Ectodermal cell (in vitro differentiated cells): Measurements from ENCODE around the gene KCNIP2.

Experiments
- H3K27ac ChIP-seq: 2 replicates; pipeline ENCODE4 v1.7.0; 2013; ENCODE audit warnings: mild to moderate bottlenecking, low read depth, low read length; ENCODE audit not compliant: insufficient read depth, poor library complexity, severe bottlenecking
- H3K27me3 ChIP-seq: 2 replicates; pipeline ENCODE4 v1.7.0; 2013; ENCODE audit warnings: mild to moderate bottlenecking, low read length; ENCODE audit not compliant: insufficient read depth, control insufficient read depth, poor library complexity, severe bottlenecking
- H3K36me3 ChIP-seq: one replicate; pipeline ENCODE4 v1.7.0; 2013; ENCODE audit warnings: low read length; ENCODE audit not compliant: control insufficient read depth, insufficient read depth
- H3K4me1 ChIP-seq: one replicate; pipeline ENCODE4 v1.7.0; 2013; ENCODE audit warnings: low read length; ENCODE audit not compliant: control insufficient read depth, insufficient read depth
- H3K4me3 ChIP-seq: 2 replicates; pipeline ENCODE4 v1.7.0; 2013; ENCODE audit warnings: low read depth, low read length, control low read depth; ENCODE audit not compliant: insufficient read depth
- H3K9me3 ChIP-seq: 2 replicates; pipeline ENCODE4 v1.7.0; 2013; ENCODE audit warnings: mild to moderate bottlenecking, low read length, moderate library complexity; ENCODE audit not compliant: control insufficient read depth
- WGBS, 2 experiments: methylation state at CpG; one replicate each; pipeline ENCODE4 v1.1.7; 2013; ENCODE audit warnings: missing lambda C conversion rate in 2 of 2; 5-methylcytosine and 5-hydroxymethylcytosine counted together

The KCNIP2 gene

DNA sequence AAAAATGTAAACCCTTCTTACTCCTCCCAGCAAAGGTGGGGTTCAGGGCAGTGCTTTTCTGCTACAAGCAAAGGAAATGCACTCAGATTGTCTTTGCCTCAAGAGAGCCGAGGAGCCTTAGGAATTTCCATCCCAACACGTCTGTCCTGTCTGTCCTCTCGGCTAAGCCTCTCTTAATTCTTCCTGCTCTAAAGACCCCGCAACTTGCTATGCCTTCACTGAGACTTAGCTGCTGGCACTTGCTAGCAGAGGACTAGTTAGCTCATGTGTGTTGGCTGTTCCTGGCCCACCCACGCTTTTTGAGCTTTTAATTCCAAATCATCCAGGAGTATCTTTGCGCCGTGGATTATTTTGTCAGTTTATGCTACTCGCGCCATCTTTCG, 59.9 kb downstream of the KCNIP2 start:
- H3K27ac ChIP-seq: peak overlapping the region; percentile 52

DNA sequence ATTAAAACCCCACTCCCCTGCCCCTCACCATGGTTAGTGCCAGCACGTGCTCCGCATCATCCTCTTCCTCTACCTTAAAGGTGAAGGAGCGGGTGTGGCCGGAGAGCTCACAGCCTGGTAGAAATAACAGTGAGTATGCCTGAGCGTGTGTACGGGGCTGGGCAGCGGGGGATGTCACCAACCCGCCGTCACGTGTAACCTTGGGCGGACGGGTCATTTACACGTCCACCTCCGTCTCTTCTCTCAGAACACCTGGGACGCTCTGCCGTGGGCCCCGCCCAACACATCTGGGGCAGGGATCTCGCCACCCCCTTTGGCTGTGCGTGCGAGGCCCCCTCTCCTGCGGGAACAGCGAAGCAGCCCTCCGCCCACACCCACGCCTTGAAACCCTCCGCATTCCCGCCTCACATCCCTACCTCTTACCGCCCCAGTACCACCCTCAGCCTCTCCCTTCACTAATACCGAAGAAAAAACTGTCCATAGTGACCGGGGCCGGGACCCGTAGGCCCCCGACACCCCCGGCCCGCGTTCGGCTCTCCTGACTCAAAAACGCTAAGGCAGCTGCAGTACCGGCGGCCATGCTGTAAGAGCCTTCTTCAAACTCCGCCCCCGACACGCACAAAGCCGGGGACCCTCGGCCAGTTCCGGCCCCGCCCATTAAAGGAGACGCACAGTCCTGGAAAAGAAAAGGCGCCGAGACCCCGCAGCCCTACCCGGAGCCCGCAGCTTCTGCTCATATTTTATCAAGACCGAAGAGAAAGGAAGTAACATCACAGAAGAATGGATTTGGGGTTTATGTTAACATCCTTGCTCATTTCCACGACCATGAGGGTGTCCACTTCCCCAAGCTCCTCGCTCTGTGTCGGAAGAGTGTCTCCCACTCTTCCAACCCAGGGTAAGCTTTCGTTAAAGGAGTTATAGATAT, 60.5 kb downstream of the KCNIP2 start, which contains the start of gene NPM3:
Gene NPM3 (minus strand): TSS at position 636 of the 925 bp plus-strand sequence. CDS start 56 bp downstream, at position 580.
- WGBS, 2 experiments: 1 to 2% methylated on average over 54 to 56 of the region's 57 CpGs

More for the DNA sequence above, 59.9 kb downstream of the KCNIP2 start:
- H3K4me3 ChIP-seq: peak overlapping the region; percentile 89
- peaks cover 18% of the 10 kb centered on the region for H3K27me3 ChIP-seq
- no peaks in the 10 kb centered on the region for H3K9me3 ChIP-seq
- peaks cover 27% of the 10 kb centered on the region for H3K4me1 ChIP-seq
- H3K36me3 ChIP-seq: peaks cover 21% of the 10 kb centered on the region
- 66 to 67% methylated on average over 10 of the region's 10 CpGs for WGBS, 2 experiments

DNA sequence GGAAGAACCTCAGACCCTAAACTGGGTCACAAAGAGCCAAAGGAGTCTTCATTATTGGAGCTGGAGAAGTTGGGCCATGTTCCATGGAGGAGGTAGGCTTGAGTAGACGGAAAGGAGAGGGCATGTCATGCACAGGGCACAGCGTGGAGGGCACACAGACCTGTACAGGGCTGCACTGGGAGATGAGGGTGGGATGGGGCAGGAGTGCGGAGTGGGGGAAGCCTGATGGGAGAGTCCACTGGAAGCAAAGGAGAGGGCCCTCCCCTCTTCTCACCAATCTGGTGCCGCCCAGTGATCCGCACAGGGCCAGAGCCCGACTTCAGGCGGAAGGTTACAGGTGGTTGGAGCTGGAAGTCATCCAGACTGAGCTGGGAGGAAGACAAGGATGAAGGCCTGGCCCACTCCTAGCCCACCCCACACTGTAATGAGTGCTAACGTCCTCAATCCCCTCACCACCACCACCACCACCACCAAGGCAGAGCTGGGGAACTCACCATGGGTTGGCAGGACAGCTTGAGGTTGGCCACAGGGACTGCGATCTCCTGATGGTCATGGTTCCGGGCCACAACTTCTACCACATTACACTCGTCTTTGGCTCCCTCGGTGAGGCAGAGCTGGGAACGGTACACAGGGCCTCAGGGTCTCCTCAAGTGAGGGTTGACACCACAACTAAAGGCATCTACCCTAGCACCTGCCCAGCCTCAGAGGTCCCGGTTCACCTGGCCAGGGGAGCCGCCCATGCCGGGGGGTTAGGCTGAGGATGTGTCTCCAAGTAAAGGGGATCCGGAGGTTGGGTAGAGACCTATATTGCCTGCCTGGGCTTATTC, 61.4 kb downstream of the KCNIP2 start:
- peaks cover 33% of the 10 kb centered on the region for H3K27me3 ChIP-seq
- H3K4me1 ChIP-seq: peaks cover 34% of the 10 kb centered on the region
- peaks cover 15% of the 10 kb centered on the region for H3K36me3 ChIP-seq
- WGBS, 2 experiments: 66 to 67% methylated on average over 17 of the region's 17 CpGs
- no peak overlapping the region for H3K27ac ChIP-seq
- H3K4me3 ChIP-seq: peak overlapping the region; percentile 89
- H3K9me3 ChIP-seq: no peaks in the 10 kb centered on the region

More for the DNA sequence above, 60.5 kb downstream of the KCNIP2 start, which contains the start of gene NPM3:
- H3K27me3 ChIP-seq: peaks cover 24% of the 10 kb centered on the region
- peak within 1 kb of the TSS; percentile 52 for H3K27ac ChIP-seq
- H3K4me3 ChIP-seq: peak within 1 kb of the TSS; percentile 89
- no peaks in the 10 kb centered on the region for H3K9me3 ChIP-seq
- peaks cover 34% of the 10 kb centered on the region for H3K4me1 ChIP-seq
- H3K36me3 ChIP-seq: peaks cover 21% of the 10 kb centered on the region

DNA sequence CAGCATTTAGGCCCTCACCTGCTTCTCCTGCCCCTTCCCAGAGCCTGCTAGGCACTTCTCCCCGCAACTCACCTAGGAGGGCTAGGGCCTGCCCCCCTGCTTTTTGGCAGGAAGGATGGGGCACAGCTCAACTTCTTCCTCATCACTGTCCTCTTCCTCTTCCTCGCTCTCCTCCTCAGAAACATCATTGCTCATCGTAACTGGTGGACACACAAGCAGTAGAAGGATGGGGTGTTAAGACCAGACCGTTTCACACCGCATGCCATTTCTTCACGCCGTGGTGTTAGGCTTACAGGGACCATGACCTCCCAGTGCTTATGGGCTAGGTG, 62.0 kb downstream of the KCNIP2 start:
- whole genome bisulfite sequencing, 2 experiments: 91 to 92% methylated on average over 7 of the region's 7 CpGs
- H3K36me3 ChIP-seq: peaks cover 9% of the 10 kb centered on the region
- no peak overlapping the region for H3K27ac ChIP-seq
- peaks cover 34% of the 10 kb centered on the region for H3K4me1 ChIP-seq
- H3K9me3 ChIP-seq: no peaks in the 10 kb centered on the region
- peaks cover 39% of the 10 kb centered on the region for H3K27me3 ChIP-seq
- no peak overlapping the region for H3K4me3 ChIP-seq

DNA sequence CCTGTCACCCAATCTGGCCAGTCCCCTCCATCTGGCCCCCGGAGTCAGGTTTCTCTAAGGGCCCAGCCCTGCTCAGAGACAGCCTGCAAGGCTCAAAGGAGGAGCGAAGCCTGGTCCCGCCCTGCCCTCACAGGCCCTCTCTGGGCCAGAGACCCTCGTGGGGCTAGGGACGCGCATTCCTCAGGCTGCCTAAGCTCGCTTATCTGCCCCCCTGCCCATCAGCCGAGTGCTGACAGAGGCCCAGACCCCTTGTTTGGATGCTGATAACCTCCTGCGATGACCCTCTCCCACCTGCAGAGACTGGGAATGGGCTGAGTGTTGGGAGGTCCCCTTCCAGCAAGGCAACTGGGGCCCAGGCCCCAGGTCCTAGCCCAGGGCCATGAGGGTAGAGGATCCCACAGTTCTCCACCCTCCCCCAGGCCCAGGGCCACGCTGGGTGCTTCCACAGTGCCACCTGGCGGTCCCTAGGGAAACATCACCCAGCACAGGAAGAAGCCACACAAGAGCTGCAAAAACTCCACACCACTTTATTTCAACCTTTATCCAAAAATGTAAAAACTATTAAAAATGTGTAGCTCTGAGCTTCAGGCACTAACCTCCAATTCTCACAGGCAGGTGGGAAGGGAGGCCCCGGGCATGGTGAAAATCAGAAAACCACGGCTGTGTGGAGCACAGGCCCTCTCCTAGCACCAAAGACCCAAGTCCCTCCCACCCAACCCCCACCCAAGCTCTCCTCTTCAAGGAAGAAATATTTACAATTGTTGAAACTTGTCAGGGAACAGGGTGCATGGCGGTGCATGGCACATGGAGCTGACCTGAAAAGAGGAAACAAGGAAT, 62.6 kb downstream of the KCNIP2 start:
- 44 to 46% methylated on average over 14 of the region's 14 CpGs for WGBS, 2 experiments
- H3K9me3 ChIP-seq: no peaks in the 10 kb centered on the region
- peaks cover 44% of the 10 kb centered on the region for H3K27me3 ChIP-seq
- H3K27ac ChIP-seq: no peak overlapping the region
- no peak overlapping the region for H3K4me3 ChIP-seq
- H3K36me3 ChIP-seq: peaks cover 3% of the 10 kb centered on the region
- H3K4me1 ChIP-seq: peaks cover 34% of the 10 kb centered on the region

DNA sequence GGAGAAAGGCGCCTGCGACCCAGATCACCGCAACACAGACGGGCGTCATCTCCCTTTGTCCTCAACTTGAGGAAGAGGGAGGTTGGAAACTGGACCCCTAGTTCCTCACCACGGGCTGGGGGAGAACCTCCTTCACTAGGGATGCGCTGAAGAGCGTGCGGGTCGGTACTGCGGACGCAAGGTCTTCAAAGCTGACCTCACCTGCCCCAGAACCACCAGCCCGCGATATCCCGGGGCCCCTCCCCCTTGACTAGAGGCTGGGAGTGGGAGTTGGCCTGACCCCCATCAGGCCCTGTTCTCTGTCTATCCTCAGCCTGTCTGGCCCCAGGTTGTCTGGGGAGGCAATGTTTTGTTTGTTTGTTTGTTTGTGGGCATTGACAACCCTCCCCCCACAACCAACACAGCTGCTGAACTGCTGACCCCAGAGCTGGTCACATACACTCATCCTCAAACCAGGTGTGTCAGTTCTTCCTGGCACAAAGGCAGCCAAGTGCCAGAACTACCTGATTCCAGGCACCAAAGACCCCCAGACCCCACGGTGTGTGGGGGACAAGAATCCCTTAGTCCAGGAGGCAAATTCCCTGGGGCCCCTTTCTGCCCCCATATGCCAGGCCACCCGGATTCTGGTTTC, 63.3 kb downstream of the KCNIP2 start:
- Histone ChIP-seq H3K4me1 (peaks cover 37% of the 10 kb centered on the region), H3K4me3 (peak overlapping the region; percentile 3), H3K9me3 (no peaks in the 10 kb centered on the region), H3K36me3 (no peaks in the 10 kb centered on the region), H3K27ac (no peak overlapping the region), H3K27me3 (peaks cover 51% of the 10 kb centered on the region)
- 38 to 40% methylated on average over 17 of the region's 17 CpGs for WGBS, 2 experiments

DNA sequence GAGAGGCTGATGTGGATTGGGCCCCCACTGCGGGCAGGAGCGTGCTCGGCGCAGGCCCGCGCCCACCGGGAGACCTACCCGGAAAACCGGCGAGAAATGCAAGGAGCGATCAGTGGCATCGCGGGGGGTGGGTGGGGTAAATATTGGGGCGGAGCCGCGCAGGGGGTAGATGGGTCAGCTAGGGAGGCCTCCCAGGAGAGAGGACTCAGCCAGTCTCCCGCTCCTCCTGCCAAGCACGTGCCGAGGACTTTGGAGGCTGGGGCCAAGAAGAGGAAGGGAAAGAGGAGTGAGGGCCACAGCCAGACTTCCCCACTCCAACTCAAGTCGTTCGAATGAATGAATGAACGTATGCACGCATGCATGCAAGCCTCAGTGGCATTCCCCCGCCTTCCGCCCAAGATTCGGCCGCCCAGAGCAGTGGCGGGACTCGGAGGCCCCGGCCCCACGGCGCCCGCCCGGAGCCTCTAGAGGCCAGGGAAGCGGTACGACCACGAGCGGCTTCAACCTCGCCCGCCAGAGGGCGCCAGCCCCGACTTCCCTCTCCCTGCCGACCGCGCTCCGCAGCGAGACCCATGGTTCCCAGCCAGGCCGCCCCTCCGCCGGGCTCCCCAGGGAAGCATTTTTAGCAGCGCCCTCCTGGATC, 63.9 kb downstream of the KCNIP2 start:
- H3K27me3 ChIP-seq: peaks cover 57% of the 10 kb centered on the region
- H3K9me3 ChIP-seq: no peaks in the 10 kb centered on the region
- H3K4me1 ChIP-seq: peaks cover 43% of the 10 kb centered on the region
- H3K27ac ChIP-seq: no peak overlapping the region
- WGBS, 2 experiments: 2 to 3% methylated on average over 51 of the region's 51 CpGs
- H3K4me3 ChIP-seq: peak overlapping the region; percentile 33
- H3K36me3 ChIP-seq: no peaks in the 10 kb centered on the region

DNA sequence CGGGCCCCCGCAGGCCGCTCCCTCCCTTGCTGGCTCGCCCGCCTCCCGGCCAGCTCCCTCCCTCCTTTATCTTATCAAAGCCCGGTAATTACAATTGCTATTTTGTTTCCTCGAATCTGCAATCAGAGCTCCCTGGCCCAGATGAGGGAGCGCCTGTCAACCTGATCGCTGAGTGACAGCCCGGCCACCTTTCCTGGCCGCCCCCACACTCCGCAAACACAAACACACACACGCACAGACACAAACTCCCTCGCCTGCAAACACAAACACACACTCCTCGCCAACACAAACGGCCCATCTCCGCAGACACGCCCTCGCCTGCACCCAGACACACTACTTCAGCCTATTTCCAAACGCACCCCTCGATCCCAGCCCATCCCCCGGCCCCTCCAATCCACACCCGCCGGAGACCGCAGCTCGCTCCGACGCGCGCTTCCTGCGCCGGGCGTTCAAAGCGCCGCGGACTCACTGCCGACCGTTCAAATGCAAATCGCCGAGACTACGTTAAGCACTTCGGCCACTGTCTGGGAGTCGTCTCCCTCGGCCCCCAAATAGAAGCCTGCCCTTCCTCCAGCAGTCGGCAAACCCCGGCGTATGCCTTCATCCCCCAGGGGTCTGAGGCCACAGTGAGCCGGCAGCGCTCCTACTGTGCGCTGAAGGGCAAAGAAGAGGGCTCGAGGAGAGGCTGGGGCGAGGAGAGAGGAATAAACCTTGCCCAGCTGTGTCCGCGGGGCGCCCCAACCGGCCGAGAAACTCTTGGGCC, 64.6 kb downstream of the KCNIP2 start:
- Histone ChIP-seq H3K27me3 (peaks cover 64% of the 10 kb centered on the region), H3K4me1 (peaks cover 50% of the 10 kb centered on the region), H3K9me3 (no peaks in the 10 kb centered on the region), H3K36me3 (no peaks in the 10 kb centered on the region), H3K27ac (no peak overlapping the region), H3K4me3 (peak overlapping the region; percentile 33)
- 0% methylated on average over 58 of the region's 58 CpGs for WGBS, 2 experiments
